ENCODE data around the gene AHCYL2. TPM values are rescaled to one million over a fixed set of nuclear protein-coding genes. Genes with fewer than 3 reads are reported as not detected.

Gene AHCYL2
- total and polyA plus RNA-seq, 2 of the 8 experiments (the other 6 are each of a cell fraction or from before 2014, with no cell fraction given): 20.7 to 25.4 TPM

DNA sequence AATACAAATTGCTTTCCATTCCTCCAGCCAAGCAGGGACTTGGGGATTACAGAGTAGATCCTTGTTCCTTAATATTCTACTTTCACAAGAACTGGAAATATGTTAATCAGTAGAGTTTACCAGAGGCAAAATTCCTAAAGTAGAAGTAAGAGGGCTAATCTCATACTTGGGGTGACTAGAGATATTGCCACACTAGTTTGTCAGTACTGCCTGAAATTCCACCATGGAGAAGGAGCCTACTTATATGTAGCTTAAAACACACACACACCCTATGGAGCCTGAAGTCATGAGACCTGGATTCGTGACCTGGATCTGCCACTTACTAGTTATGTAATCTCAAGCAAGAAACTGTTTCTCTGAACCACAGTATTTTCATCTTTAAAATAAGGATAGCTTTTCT, 243.3 kb downstream of the AHCYL2 start:
- Histone ChIP-seq H3K4me1 (replicated peaks in 1 of 4; ENCODE audit: control insufficient read depth in 3 of 4, insufficient read depth in 4 of 4, low read length in 3 of 4) (peaks cover 0 to 8% (median 6%) of the 10 kb centered on the region in 4 experiments; a peak in 4 of 7 replicates), H2AFZ (ENCODE audit: low read length) (no peak overlapping the region), H3K23ac (ENCODE audit: insufficient read length) (no peak overlapping the region), H3K14ac (ENCODE audit: insufficient read length) (no peak overlapping the region), H3K23me2 (ENCODE audit: low read depth, low read length) (no peaks in the 10 kb centered on the region), H2BK15ac (ENCODE audit: low read length) (no peak overlapping the region), H4K8ac (ENCODE audit: extremely low read depth, insufficient read depth, low read length) (no peak overlapping the region), H4K5ac (ENCODE audit: insufficient read length, low read depth, low read length) (no peak overlapping the region), H3K4me3 (ENCODE audit: extremely low read depth in 1 of 4, insufficient read depth in 2 of 4, low read depth in 3 of 4, low read length in 4 of 4) (no peak overlapping the region), H2AK5ac (ENCODE audit: low read depth, low read length) (no peak overlapping the region), H3K9ac (replicated peaks in 1 of 4; ENCODE audit: extremely low read depth in 1 of 4, low read depth in 3 of 4, low read length in 3 of 4) (no peak overlapping the region), H3K56ac (replicated peaks; ENCODE audit: insufficient read length, low read depth, low read length) (no peak overlapping the region), H3K36me3 (ENCODE audit: control insufficient read depth in 2 of 4, insufficient read depth in 4 of 4, low read length in 3 of 4) (peaks cover 4 to 33% (median 19%) of the 10 kb centered on the region in 4 experiments; a peak in 6 of 8 replicates), H3K27me3 (replicated peaks in 1 of 4; ENCODE audit: control insufficient read depth in 3 of 4, extremely low read depth in 1 of 4, insufficient read depth in 3 of 4, low read length in 3 of 4) (no peaks in the 10 kb centered on the region), H3K18ac (ENCODE audit: extremely low read depth, low read length) (no peak overlapping the region), H3K9me3 (ENCODE audit: insufficient read depth in 2 of 2, low read depth in 1 of 2, low read length in 1 of 2) (no peaks in the 10 kb centered on the region), H3K79me1 (ENCODE audit: low read depth, low read length) (no peaks in the 10 kb centered on the region), H3K27ac (ENCODE audit: low read depth, low read length) (no peak overlapping the region), H4K20me1 (replicated peaks in 1 of 2; ENCODE audit: control insufficient read depth in 1 of 2, insufficient read depth in 2 of 2, low read length in 2 of 2) (no peaks in the 10 kb centered on the region), H2BK20ac (ENCODE audit: low read length) (no peak overlapping the region), H2BK12ac (ENCODE audit: low read depth, low read length) (no peak overlapping the region), H3K4ac (replicated peaks; ENCODE audit: insufficient read length, low read depth, low read length) (no peak overlapping the region), H4K91ac (replicated peaks; ENCODE audit: insufficient read length, low read length) (no peak overlapping the region), H3K4me2 (ENCODE audit: insufficient read depth in 1 of 2, low read depth in 2 of 2, low read length in 2 of 2) (no peak overlapping the region), H2BK5ac (ENCODE audit: low read depth, low read length) (no peak overlapping the region), H3K79me2 (ENCODE audit: control insufficient read depth in 1 of 2, insufficient read depth in 2 of 2, low read length in 2 of 2) (no peaks in the 10 kb centered on the region), H2BK120ac (replicated peaks; ENCODE audit: low read depth, low read length) (no peak overlapping the region)
- DNase-seq (ENCODE audit: low read depth in 1 of 2, low spot score in 2 of 2): no peak
- 90% methylated on average over 1 of the region's 1 CpG; no CpG with 5 or more reads in 1 of the 2 experiments for WGBS, 2 experiments (ENCODE audit: extremely low coverage in 1 of 2, insufficient coverage in 1 of 2, insufficient read length in 1 of 2, insufficient replicate concordance in 2 of 2, low coverage in 1 of 2, low lambda C conversion rate in 2 of 2, missing lambda C conversion rate in 1 of 2)
- FAIRE-seq: no peak
- ChIA-PET POLR2A (ENCODE audit: partially characterized antibody) (no interaction called here), CTCF (ENCODE audit: partially characterized antibody) (interaction anchor here (1.0 to 7.8 kb wide), 8 partner anchors 15 to 178 kb away, joined by 3 to 87 read pairs (median 15); no protein-coding TSS in a partner anchor)
- TF ChIP-seq KDM1A (IDR thresholded peaks at IDR 0.05; ENCODE audit: borderline replicate concordance, low read length) (no peak), YY1 (IDR thresholded peaks at IDR 0.05; ENCODE audit: low read depth, low read length) (no peak), ASH2L (IDR thresholded peaks at IDR 0.05; ENCODE audit: low read length) (no peak), SP2 (IDR thresholded peaks at IDR 0.05; ENCODE audit: low read length) (no peak), KDM5A (IDR thresholded peaks at IDR 0.05; ENCODE audit: low read length) (no peak), RXRA (IDR thresholded peaks at IDR 0.05; ENCODE audit: insufficient read depth, low read depth, low read length) (no peak), HDAC2 (IDR thresholded peaks at IDR 0.05; ENCODE audit: borderline replicate concordance in 1 of 2, low read depth in 2 of 2, low read length in 2 of 2) (no peak), JUND (IDR thresholded peaks at IDR 0.05; ENCODE audit: low read length) (no peak), NRF1 (IDR thresholded peaks at IDR 0.05; ENCODE audit: low read depth, low read length) (no peak), BCL11A (IDR thresholded peaks at IDR 0.05; ENCODE audit: low read depth in 2 of 2, low read length in 2 of 2) (no peak), TCF12 (IDR thresholded peaks at IDR 0.05; ENCODE audit: low read depth, low read length) (no peak), NANOG (IDR thresholded peaks at IDR 0.05; ENCODE audit: insufficient read depth, low read depth, low read length, poor library complexity, severe bottlenecking) (no peak), BACH1 (IDR thresholded peaks at IDR 0.05; ENCODE audit: low read length) (no peak), POLR2A (IDR thresholded peaks at IDR 0.05; ENCODE audit: control extremely low read depth in 1 of 2, low read depth in 2 of 2, low read length in 2 of 2) (no peak)
- TF ChIP-seq, protein P1, sequence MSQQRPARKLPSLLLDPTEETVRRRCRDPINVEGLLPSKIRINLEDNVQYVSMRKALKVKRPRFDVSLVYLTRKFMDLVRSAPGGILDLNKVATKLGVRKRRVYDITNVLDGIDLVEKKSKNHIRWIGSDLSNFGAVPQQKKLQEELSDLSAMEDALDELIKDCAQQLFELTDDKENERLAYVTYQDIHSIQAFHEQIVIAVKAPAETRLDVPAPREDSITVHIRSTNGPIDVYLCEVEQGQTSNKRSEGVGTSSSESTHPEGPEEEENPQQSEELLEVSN (IDR thresholded peaks at IDR 0.05): no peak
